H1 (cell line): ENCODE measurements around the gene HDHD2. TPM values are rescaled to one million over a fixed set of nuclear protein-coding genes. Genes with fewer than 3 reads are reported as not detected.

Source experiments
- CTCF ChIA-PET: fragments of 300-600 bp; sonication (Branson Sonifier 250); formaldehyde crosslinking; loops from one replicate; lab custom pipeline; 2021; ENCODE audit not compliant: partially characterized antibody; lab: Charles Lee
- POLR2A ChIA-PET: fragments of 300-600 bp; sonication (Branson Sonifier 250); formaldehyde crosslinking; loops from one replicate; lab custom pipeline; 2021; ENCODE audit warnings: inconsistent platforms; ENCODE audit not compliant: partially characterized antibody; lab: Charles Lee
- DNase-seq, 2 experiments: peaks; one replicate each; pipeline versions ENCODE4 v3.0.0 to v3.0.0-alpha.2; 2010 to 2022; ENCODE audit warnings: low spot score in 2 of 2, low read depth in 1 of 2, mixed read lengths in 1 of 2
- FAIRE-seq: peaks from 2 replicates; lab custom pipeline; 2011; peaks lifted over from hg19 to GRCh38; lab: Jason Lieb, UNC
- H2AFZ ChIP-seq: 2 replicates; pipeline ENCODE4 v1.8.1; 2012; ENCODE audit warnings: low read length, inconsistent platforms
- H2AK5ac ChIP-seq: 2 replicates; pipeline ENCODE4 v1.6.1; 2013; ENCODE audit warnings: low read depth, low read length
- H2BK120ac ChIP-seq: replicated peaks from 2 replicates; pipeline ENCODE3; 2013; ENCODE audit warnings: low read depth, low read length, inconsistent platforms
- H2BK12ac ChIP-seq: 2 replicates; pipeline ENCODE4 v1.6.1; 2013; ENCODE audit warnings: low read depth, low read length
- H2BK15ac ChIP-seq: 2 replicates; pipeline ENCODE4 v1.6.1; 2013; ENCODE audit warnings: low read length
- H2BK20ac ChIP-seq: 2 replicates; pipeline ENCODE4 v1.6.1; 2013; ENCODE audit warnings: low read length
- H2BK5ac ChIP-seq: 2 replicates; pipeline ENCODE4 v1.6.1; 2013; ENCODE audit warnings: low read depth, low read length
- H3K14ac ChIP-seq: 2 replicates; pipeline ENCODE4 v1.6.1; 2013; ENCODE audit warnings: inconsistent platforms; ENCODE audit not compliant: insufficient read length
- H3K18ac ChIP-seq: 2 replicates; pipeline ENCODE4 v1.6.1; 2013; ENCODE audit warnings: low read length; ENCODE audit errors: extremely low read depth
- H3K23ac ChIP-seq: 2 replicates; pipeline ENCODE4 v1.6.1; 2013; ENCODE audit warnings: inconsistent platforms; ENCODE audit not compliant: insufficient read length
- H3K23me2 ChIP-seq: 2 replicates; pipeline ENCODE4 v1.6.1; 2013; ENCODE audit warnings: low read depth, low read length
- H3K27ac ChIP-seq: 2 replicates; pipeline ENCODE4 v1.6.1; 2011; ENCODE audit warnings: low read depth, low read length, inconsistent platforms
- H3K27me3 ChIP-seq, 4 experiments: replicated peaks in 1 of 4; 1 replicate in 1 of 4; 2 replicates in 3 of 4; pipeline versions ENCODE4 v1.6.1 to v1.8.1; 2011 to 2013; ENCODE audit warnings: low read length in 3 of 4, mild to moderate bottlenecking in 3 of 4, inconsistent platforms in 2 of 4, mixed read lengths in 2 of 4, moderate library complexity in 1 of 4; ENCODE audit not compliant: control insufficient read depth in 3 of 4, insufficient read depth in 3 of 4; ENCODE audit errors: extremely low read depth in 1 of 4
- H3K36me3 ChIP-seq, 4 experiments: 2 replicates each; pipeline versions ENCODE4 v1.6.1 to v1.8.1; 2011 to 2013; ENCODE audit warnings: mild to moderate bottlenecking in 4 of 4, low read length in 3 of 4, moderate library complexity in 2 of 4, control low read depth in 1 of 4, inconsistent platforms in 1 of 4; ENCODE audit not compliant: insufficient read depth in 4 of 4, control insufficient read depth in 2 of 4
- H3K4ac ChIP-seq: replicated peaks from 2 replicates; pipeline ENCODE3; 2013; ENCODE audit warnings: low read length, low read depth, mixed read lengths, inconsistent platforms; ENCODE audit not compliant: insufficient read length
- H3K4me1 ChIP-seq, 4 experiments: replicated peaks in 1 of 4; 1 replicate in 1 of 4; 2 replicates in 3 of 4; pipeline versions ENCODE4 v1.6.1 to v1.8.1; 2011 to 2013; ENCODE audit warnings: low read length in 3 of 4, inconsistent platforms in 2 of 4, mixed read lengths in 1 of 4; ENCODE audit not compliant: insufficient read depth in 4 of 4, control insufficient read depth in 3 of 4
- H3K4me2 ChIP-seq, 2 experiments: 2 replicates each; pipeline versions ENCODE4 v1.6.1 to v1.8.1; 2011 to 2013; ENCODE audit warnings: low read depth in 2 of 2, low read length in 2 of 2, control low read depth in 1 of 2, inconsistent platforms in 1 of 2, mild to moderate bottlenecking in 1 of 2; ENCODE audit not compliant: insufficient read depth in 1 of 2
- H3K4me3 ChIP-seq, 4 experiments: fragments of 200-600, 300-600 bp in 1 of 4; sonication (generic), shearing (Covaris generic), sonication (Bioruptor Twin) in 1 of 4; 2 replicates each; pipeline versions ENCODE4 v1.5.1 to v1.8.1; 2011 to 2016; ENCODE audit warnings: low read length in 4 of 4, low read depth in 3 of 4, control low read depth in 2 of 4, inconsistent platforms in 2 of 4, mild to moderate bottlenecking in 2 of 4, mixed read lengths in 1 of 4, moderate library complexity in 1 of 4; ENCODE audit not compliant: insufficient read depth in 2 of 4; ENCODE audit errors: extremely low read depth in 1 of 4
- H3K56ac ChIP-seq: replicated peaks from 2 replicates; pipeline ENCODE3; 2013; ENCODE audit warnings: low read depth, mild to moderate bottlenecking, mixed read lengths, low read length, inconsistent platforms; ENCODE audit not compliant: insufficient read length
- H3K79me1 ChIP-seq: 2 replicates; pipeline ENCODE4 v1.6.1; 2013; ENCODE audit warnings: low read depth, low read length, control low read depth
- H3K79me2 ChIP-seq, 2 experiments: 2 replicates each; pipeline versions ENCODE4 v1.6.1 to v1.8.1; 2012 to 2013; ENCODE audit warnings: low read length in 2 of 2, mild to moderate bottlenecking in 2 of 2, inconsistent platforms in 1 of 2; ENCODE audit not compliant: insufficient read depth in 2 of 2, control insufficient read depth in 1 of 2
- H3K9ac ChIP-seq, 4 experiments: replicated peaks in 1 of 4; 1 replicate in 1 of 4; 2 replicates in 3 of 4; pipeline versions ENCODE4 v1.6.1 to v1.8.1; 2011 to 2013; ENCODE audit warnings: low read depth in 3 of 4, low read length in 3 of 4, control low read depth in 2 of 4, mild to moderate bottlenecking in 2 of 4, moderate library complexity in 2 of 4, inconsistent platforms in 1 of 4; ENCODE audit errors: extremely low read depth in 1 of 4
- H3K9me3 ChIP-seq, 2 experiments: 2 replicates each; pipeline versions ENCODE4 v1.6.1 to v1.8.1; 2012 to 2013; ENCODE audit warnings: mild to moderate bottlenecking in 2 of 2, moderate library complexity in 2 of 2, control low read depth in 1 of 2, inconsistent platforms in 1 of 2, low read depth in 1 of 2, low read length in 1 of 2, mixed read lengths in 1 of 2; ENCODE audit not compliant: insufficient read depth in 2 of 2
- H4K20me1 ChIP-seq, 2 experiments: replicated peaks in 1 of 2; 2 replicates each; pipeline versions ENCODE3 to v1.8.1; 2011 to 2013; ENCODE audit warnings: inconsistent platforms in 2 of 2, low read length in 2 of 2, mild to moderate bottlenecking in 1 of 2; ENCODE audit not compliant: insufficient read depth in 2 of 2, control insufficient read depth in 1 of 2
- H4K5ac ChIP-seq: 2 replicates; pipeline ENCODE4 v1.6.1; 2013; ENCODE audit warnings: low read length, low read depth, mixed read lengths, inconsistent platforms; ENCODE audit not compliant: insufficient read length
- H4K8ac ChIP-seq: 2 replicates; pipeline ENCODE4 v1.8.0; 2013; ENCODE audit warnings: mild to moderate bottlenecking, moderate library complexity, low read length, inconsistent platforms; ENCODE audit not compliant: insufficient read depth; ENCODE audit errors: extremely low read depth
- H4K91ac ChIP-seq: replicated peaks from 2 replicates; pipeline ENCODE3; 2013; ENCODE audit warnings: low read length, mixed read lengths, inconsistent platforms; ENCODE audit not compliant: insufficient read length
- ATF2 ChIP-seq: IDR thresholded peaks from 2 replicates; pipeline ENCODE4 v1.6.1; 2012; ENCODE audit warnings: low read length, inconsistent platforms
- BACH1 ChIP-seq: IDR thresholded peaks from 2 replicates; pipeline ENCODE4 v1.6.1; 2012; ENCODE audit warnings: low read length, improper control_type of control experiment
- CBX8 ChIP-seq: fragments of 300-800, 300-1000 bp; sonication (generic); IDR thresholded peaks from 2 replicates; pipeline ENCODE4 v1.7.1; 2016; ENCODE audit warnings: low read depth, low read length, borderline replicate concordance
- CTBP2 ChIP-seq: IDR thresholded peaks from 2 replicates; pipeline ENCODE4 v1.7.0; 2011; ENCODE audit warnings: borderline replicate concordance, mild to moderate bottlenecking, moderate library complexity, mixed read lengths, low read length; ENCODE audit not compliant: insufficient read depth, insufficient read length
- JUN ChIP-seq: IDR thresholded peaks from 2 replicates; pipeline ENCODE4 v1.6.1; 2011; ENCODE audit warnings: low read depth, mild to moderate bottlenecking, improper control_type of control experiment, low read length
- KDM5A ChIP-seq: fragments of 200-600 bp; IDR thresholded peaks from 2 replicates; pipeline ENCODE4 v1.7.1; 2012; ENCODE audit warnings: mild to moderate bottlenecking, low read length, inconsistent platforms, mixed read lengths
- MAFK ChIP-seq: IDR thresholded peaks from 2 replicates; pipeline ENCODE4 v1.6.1; 2012; ENCODE audit warnings: low read depth, mild to moderate bottlenecking, improper control_type of control experiment, low read length
- RBBP5 ChIP-seq: IDR thresholded peaks from 2 replicates; pipeline ENCODE4 v1.7.1; 2012; ENCODE audit warnings: low read depth, mild to moderate bottlenecking, inconsistent platforms, low read length, moderate library complexity, borderline replicate concordance
- SUZ12 ChIP-seq: fragments of 200-600 bp; sonication (generic); IDR thresholded peaks from 2 replicates; pipeline ENCODE4 v1.6.1; 2012; ENCODE audit warnings: mild to moderate bottlenecking, inconsistent platforms, low read length, moderate library complexity, mixed read lengths
- WGBS, 2 experiments: shearing (Covaris generic) in 1 of 2; methylation state at CpG; one replicate each; pipeline versions ENCODE4 v1.1.6 to v1.1.7; 2013 to 2015; ENCODE audit warnings: low lambda C conversion rate in 2 of 2, mixed read lengths in 2 of 2, inconsistent platforms in 1 of 2, low coverage in 1 of 2, missing lambda C conversion rate in 1 of 2; ENCODE audit not compliant: insufficient replicate concordance in 2 of 2, insufficient coverage in 1 of 2, insufficient read length in 1 of 2; ENCODE audit errors: extremely low coverage in 1 of 2, missing lambda C conversion rate in 1 of 2; 5-methylcytosine and 5-hydroxymethylcytosine counted together
- polyA plus RNA-seq, 7 experiments: library from polyadenylated mRNA; depleted of rRNA in 3 of 7; stranded (reverse) in 5 of 7; unstranded in 2 of 7; fragments of >200 nt in 5 of 7; fragments of 200-250 nt in 2 of 7; gene quantifications; 1 replicate in 5 of 7; 2 replicates in 1 of 7; 4 replicates in 1 of 7; pipeline versions ENCODE4 v1.2.1 to v1.2.3, GENCODE V29; 2011 to 2013; ENCODE audit warnings: missing spikeins in 2 of 7, mixed read lengths in 2 of 7
- total RNA-seq: library from RNA; stranded (reverse); fragmentation: NEBNext Ultra II Directional; extraction: Animal tissue kit (Norgen Biotek cat#: 25700); gene quantifications from 2 replicates; pipeline ENCODE4 v1.2.1, GENCODE V29; 2021

Gene HDHD2
- total and polyA plus RNA-seq, 2 of the 8 experiments (the other 6 are each of a cell fraction or from before 2014, with no cell fraction given) = 16.7 to 42.7 TPM

- Histone ChIP-seq H2AK5ac (no peak overlapping the region), H3K56ac (no peak overlapping the region), H4K8ac (no peak overlapping the region), H2BK12ac (no peak overlapping the region), H2BK15ac (no peak overlapping the region), H3K4me1 (no peaks in the 10 kb centered on the region; a peak in 1 of 7 replicates), H4K5ac (no peak overlapping the region), H2BK20ac (no peak overlapping the region), H3K23ac (no peak overlapping the region), H3K79me1 (no peaks in the 10 kb centered on the region), H3K9ac (no peak overlapping the region), H4K91ac (no peak overlapping the region), H2BK120ac (no peak overlapping the region), H3K4ac (no peak overlapping the region), H4K20me1 (no peaks in the 10 kb centered on the region), H3K23me2 (no peaks in the 10 kb centered on the region), H3K4me3 (no peak overlapping the region), H3K18ac (no peak overlapping the region), H3K14ac (no peak overlapping the region), H3K36me3 (no peaks in the 10 kb centered on the region), H3K4me2 (no peak overlapping the region), H3K27me3 (no peaks in the 10 kb centered on the region), H3K9me3 (no peaks in the 10 kb centered on the region), H3K79me2 (no peaks in the 10 kb centered on the region), H3K27ac (no peak overlapping the region), H2BK5ac (no peak overlapping the region), H2AFZ (no peak overlapping the region)
- ChIA-PET POLR2A (no interaction called here), CTCF (interaction anchor here (3.7 to 4.4 kb wide), 2 partner anchors 13 to 17 kb away, joined by 16 to 21 read pairs; no protein-coding TSS in a partner anchor)
- FAIRE-seq (no peak), DNase-seq (no peak)
- WGBS, 2 experiments = 87% methylated on average over 3 of the region's 3 CpGs; no CpG with 5 or more reads in 1 of the 2 experiments
- TF ChIP-seq CTBP2 = no peak
- TF ChIP-seq CBX8 = no peak
- no peak for TF ChIP-seq SUZ12
- no peak for TF ChIP-seq RBBP5
- no peak for TF ChIP-seq MAFK
- no peak for TF ChIP-seq JUN
- TF ChIP-seq BACH1 = no peak
- no peak for TF ChIP-seq KDM5A
- TF ChIP-seq ATF2 = no peak
These were observed 82.7 kb downstream of the HDHD2 start for GRCh38 chr18:47067648-47068047.
